Activated T-cell treated with anti-CD3 and anti-CD28 coated beads for 4 hours (primary cell): ENCODE measurements around the gene ZC3H18.

ENCODE experiments used
- DNase-seq: peaks from one replicate; pipeline ENCODE4 v3.0.0-alpha.2; 2020

Gene ZC3H18

GRCh38 chr16:88569985-88570690 is at the start of gene ZC3H18:
Gene ZC3H18 (plus strand): TSS chr16:88570403. CDS start chr16:88577124, 6,721 bp downstream.
- peak; percentile 97 for DNase-seq

DNA sequence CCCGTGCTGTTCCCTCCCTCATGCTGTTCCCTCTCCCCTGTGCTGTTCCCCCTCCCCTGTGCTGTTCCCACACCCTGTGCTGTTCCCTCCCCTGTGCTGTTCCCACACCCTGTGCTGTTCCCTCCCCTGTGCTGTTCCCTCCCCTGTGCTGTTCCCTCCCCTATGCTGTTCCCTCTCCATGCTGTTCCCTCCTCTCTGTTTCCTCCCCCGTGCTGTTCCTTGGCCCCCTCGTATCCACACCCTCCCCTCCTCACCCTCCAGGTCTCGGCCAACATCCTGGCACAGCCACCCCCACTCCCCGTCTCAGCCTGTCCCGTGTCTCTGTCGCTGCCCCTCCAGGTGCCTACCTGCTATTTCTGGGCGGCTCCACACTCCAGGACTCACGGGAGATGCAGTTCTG is 48.5 kb upstream of the ZC3H18 start:
- no peak for DNase-seq

DNA sequence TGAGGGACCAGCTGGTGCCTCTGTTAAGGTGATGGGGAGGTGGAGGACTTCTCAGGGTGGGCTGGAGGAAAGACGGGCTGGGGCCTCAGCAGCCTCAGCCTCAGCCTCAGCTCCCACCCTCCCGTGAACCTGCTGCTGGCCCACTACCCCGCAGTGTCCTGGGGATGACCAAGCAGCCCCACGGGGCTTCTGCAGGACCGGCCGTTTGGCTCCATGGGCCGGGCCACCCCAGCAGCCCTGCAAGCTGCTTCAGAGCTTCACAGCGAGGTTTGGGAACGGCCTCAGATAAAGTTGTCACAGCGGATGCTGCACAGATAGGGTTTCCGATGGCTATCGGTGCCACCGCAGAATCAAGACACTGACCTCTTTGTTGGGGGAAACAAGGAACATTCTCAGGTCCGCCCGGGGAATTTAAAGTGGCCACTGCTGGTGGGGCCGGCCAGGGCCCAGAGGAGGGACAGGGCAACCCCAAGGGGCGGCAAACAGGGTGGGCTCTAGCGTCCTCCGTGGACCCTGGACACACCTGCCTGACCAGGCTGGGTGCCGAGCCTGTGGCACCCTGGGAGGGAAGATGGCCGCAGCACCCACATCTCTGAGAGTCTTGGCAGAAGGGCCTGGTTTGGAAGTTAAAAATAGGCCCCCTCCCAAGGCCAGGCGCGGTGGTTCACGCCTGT is 47.8 kb upstream of the ZC3H18 start:
- no peak for DNase-seq

GRCh38 chr16:88523309-88524161 is 46.7 kb upstream of the ZC3H18 start:
- no peak for DNase-seq

DNA sequence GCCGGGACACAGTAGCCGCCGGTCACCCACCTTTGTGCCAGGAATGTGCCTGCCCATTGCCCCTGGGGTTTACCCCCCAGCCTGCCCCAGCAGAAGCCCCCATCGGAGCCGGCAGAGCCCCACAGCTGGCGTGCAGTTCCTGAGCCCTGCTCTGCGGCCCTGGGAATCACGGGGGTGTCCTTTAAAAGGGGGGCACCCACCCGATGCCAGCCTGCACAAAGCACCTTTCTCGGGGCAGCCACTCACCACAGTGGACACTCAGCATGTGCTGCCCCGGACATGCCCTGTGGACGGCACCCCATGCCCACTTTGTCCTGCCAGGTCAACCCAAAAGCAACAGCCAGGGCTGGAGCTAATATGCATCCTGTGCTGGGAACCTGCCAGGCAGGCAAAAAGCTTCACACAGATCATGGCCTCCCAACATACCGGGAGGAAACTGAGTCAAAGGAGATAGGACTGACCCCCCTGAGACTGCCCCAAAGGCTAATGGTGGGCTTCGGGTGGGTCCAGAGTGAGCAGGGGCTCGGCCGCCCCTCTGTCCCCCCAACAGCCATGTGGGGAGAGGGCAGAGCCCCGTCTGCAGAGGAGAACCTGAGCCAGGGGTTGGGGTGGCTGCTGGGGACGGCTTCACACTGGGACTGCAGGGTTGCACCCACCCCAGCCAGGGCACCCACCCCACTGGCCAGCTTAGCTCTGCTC is 45.8 kb upstream of the ZC3H18 start:
- no peak for DNase-seq

DNA sequence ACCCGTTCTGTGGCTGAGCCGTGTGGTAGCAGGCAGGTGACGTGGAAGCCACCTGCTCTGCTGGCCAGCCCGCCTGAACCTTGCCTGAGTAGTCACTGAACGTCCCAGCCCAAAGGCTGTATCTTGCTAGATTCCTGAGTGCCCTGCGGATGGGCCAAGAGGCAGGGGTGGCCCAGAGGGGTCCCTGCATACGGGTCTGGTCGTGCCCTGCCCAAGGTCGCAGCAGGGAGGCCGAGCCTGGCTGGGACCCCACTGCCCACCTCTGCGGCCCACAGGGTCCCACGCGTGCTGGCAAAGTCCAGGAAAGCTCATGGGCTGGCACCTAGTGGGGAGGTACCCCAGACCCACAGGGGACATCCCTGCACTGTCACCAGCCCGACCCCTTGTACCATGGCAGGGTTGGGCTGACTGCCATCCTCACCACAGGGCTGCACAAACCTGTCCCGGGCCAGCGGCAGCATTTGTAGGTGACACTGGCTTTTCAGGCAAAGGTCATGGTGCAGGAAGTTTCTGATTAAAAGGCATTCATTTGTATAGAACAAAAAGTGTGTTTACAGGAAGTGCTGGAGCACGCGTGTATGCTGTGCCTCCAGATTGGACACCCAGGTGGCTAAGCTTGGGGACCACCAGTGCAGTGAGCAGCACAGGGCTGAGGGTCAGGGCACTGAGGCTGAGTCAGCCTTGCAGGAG is 45.1 kb upstream of the ZC3H18 start:
- no peak for DNase-seq

GRCh38 chr16:88525663-88525990 is 44.6 kb upstream of the ZC3H18 start:
- DNase-seq = no peak

GRCh38 chr16:88526008-88526905 is 43.9 kb upstream of the ZC3H18 start:
- DNase-seq = no peak

DNA sequence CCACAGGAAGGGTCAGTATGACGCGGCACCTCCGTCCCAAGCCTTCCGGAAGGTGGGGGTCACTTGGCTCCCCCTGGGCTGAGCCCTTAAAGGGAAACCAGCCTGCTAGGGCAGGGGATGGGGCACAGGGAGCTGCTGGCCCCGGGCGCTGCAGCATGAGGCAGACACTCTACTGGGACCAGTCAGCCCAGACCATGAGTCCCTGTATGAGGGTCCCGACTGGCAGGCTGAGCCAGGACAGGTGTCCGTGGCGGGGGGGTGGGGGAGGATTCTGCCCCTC is 43.4 kb upstream of the ZC3H18 start:
- DNase-seq = no peak

DNA sequence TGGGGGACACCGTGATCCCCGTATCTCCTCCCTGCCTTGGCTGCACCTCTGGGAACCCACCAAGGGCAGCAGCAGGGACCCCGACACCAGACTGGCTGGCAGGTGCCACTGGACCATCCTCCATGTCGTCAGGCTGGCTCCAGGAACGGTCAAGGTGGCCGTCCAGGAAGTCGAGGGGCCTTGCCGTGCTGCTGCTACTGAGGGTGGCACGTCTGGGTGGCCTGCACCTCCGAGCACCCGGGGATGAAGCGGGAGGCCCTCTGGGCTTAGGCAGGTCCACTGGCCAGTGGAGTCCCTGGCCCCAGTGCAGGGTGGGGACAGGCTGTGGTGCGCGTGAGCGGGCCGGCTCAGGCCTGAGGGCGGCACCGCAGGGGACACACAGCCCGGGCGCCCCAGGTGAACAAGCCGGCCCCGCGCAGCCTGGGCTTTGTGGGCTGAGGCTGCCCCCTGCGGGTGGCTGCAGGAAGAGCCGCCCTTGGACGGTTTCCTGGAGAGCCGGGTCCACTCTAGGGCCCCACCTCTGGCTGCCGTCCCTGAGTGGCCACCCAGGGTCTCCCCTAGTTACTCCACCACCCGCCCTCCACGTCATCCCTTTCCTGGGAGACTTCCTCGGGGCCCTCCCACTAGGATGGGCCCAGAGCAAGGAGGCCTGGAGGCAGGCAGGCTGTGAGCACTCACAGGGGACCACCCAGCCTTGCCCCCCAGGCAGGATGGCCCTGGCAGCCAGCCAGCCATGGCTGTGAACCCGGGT is 42.8 kb upstream of the ZC3H18 start:
- DNase-seq = peak; percentile 57

GRCh38 chr16:88527937-88528743 is 42.1 kb upstream of the ZC3H18 start:
- no peak for DNase-seq

DNA sequence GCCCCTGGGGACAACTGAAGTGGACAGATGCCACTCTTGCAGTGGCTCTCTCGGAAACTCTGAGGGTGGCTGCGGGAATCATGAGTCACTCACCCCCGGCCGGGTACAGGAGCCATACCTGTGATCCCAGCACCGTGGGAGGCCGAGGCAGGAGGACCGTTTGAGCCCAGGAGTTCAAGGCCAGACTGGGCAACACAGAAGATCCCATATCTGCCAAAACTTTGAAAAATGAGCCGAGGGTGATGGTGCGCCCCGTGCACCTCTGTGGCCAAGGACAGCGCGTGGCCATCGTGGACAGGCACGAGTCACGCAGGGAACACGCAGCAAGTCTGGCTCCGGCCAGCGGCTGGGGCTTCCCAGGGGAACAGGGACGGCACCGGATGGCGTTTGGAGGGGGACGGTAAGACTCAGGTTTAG is 41.3 kb upstream of the ZC3H18 start:
- no peak for DNase-seq

GRCh38 chr16:88529596-88529995 is 40.6 kb upstream of the ZC3H18 start:
- DNase-seq = no peak

- DNase-seq = no peak
These were observed 39.9 kb upstream of the ZC3H18 start for GRCh38 chr16:88530051-88530857.

DNA sequence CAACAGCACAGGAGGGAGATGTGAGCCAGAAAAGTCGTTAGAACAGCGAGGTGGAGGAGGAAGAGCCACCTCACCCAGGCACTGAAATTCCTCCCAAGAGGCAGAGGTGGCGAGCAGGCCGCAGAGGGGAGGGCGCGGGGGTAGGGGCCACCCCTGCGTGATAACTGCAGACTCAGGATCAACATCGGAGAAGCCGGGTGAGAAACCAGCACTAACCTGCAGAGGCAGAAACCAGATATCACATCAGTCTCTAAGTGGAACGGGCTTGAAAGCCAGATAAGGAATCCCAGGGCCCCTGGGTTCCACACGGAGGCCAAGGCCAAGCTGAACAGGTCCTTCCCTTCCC is 39.4 kb upstream of the ZC3H18 start:
- DNase-seq = no peak

DNA sequence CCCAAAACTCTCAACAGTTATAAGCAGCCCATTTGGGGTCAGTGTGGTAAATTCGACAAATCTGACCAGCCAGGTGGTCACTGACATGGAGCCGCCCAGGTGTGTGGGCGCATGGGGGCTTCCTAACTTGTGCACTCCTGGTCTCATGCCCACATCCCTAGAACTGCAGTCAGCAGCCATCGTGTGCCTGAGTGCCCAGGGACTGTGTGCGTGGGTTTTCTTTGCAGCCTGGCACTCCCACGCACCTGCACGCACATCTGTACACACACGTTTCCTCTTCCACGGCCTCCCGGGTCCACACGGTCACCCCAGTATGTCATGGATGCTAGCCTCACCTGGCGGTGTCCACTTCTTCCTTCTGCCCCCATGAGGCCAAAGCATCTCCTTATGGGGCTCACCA is 38.9 kb upstream of the ZC3H18 start:
- DNase-seq = no peak

GRCh38 chr16:88531931-88532433 is 38.2 kb upstream of the ZC3H18 start:
- DNase-seq = no peak

- no peak for DNase-seq
These were observed 37.6 kb upstream of the ZC3H18 start for GRCh38 chr16:88532434-88533241.
